Kidney (tissue), 14 donors: ENCODE data around the gene CACNB4. TPM values are rescaled to one million over a fixed set of nuclear protein-coding genes. Genes with fewer than 3 reads are reported as not detected.

Source experiments
- DNase-seq, 5 donors: peaks; one replicate each; pipeline ENCODE4 v3.0.0-alpha.2; 2013 to 2020
- FAIRE-seq: peaks from 2 replicates; lab custom pipeline; 2012; peaks lifted over from hg19 to GRCh38; lab: Jason Lieb, UNC
- H3K27ac ChIP-seq, 2 donors: one replicate each; pipeline ENCODE4 v1.7.0; 2013; ENCODE audit warnings: low read depth in 2 of 2, low read length in 2 of 2, inconsistent platforms in 1 of 2
- H3K27me3 ChIP-seq: one replicate; pipeline ENCODE4 v1.7.1; 2013; ENCODE audit warnings: low read length, inconsistent platforms; ENCODE audit not compliant: control insufficient read depth, insufficient read depth
- H3K36me3 ChIP-seq, 3 donors: one replicate each; pipeline versions ENCODE4 v1.7.0 to v1.7.1; 2013; ENCODE audit warnings: low read length in 3 of 3, control low read depth in 1 of 3, inconsistent platforms in 1 of 3; ENCODE audit not compliant: insufficient read depth in 3 of 3, control insufficient read depth in 2 of 3
- H3K4me1 ChIP-seq, 3 donors: one replicate each; pipeline versions ENCODE4 v1.7.0 to v1.7.1; 2013; ENCODE audit warnings: low read length in 3 of 3, inconsistent platforms in 1 of 3, low read depth in 1 of 3; ENCODE audit not compliant: control insufficient read depth in 2 of 3, insufficient read depth in 2 of 3
- H3K4me3 ChIP-seq, 3 donors: one replicate each; pipeline versions ENCODE4 v1.7.0 to v1.8.1; 2013; ENCODE audit warnings: low read length in 3 of 3, control low read depth in 1 of 3, inconsistent platforms in 1 of 3
- H3K9ac ChIP-seq, 3 donors: one replicate each; pipeline versions ENCODE4 v1.7.0 to v1.7.1; 2013; ENCODE audit warnings: low read length in 3 of 3, control low read depth in 1 of 3, inconsistent platforms in 1 of 3
- H3K9me3 ChIP-seq, 3 donors: one replicate each; pipeline versions ENCODE4 v1.7.0 to v1.7.1; 2013; ENCODE audit warnings: low read length in 3 of 3, control low read depth in 1 of 3, inconsistent platforms in 1 of 3; ENCODE audit not compliant: control insufficient read depth in 2 of 3, insufficient read depth in 1 of 3
- intact Hi-C: fragments of 100-400 bp; cut with DNase I; formaldehyde crosslinking; loops from one replicate; pipeline ENCODE4 v1.11.1; 2022
- polyA plus RNA-seq: library from polyadenylated mRNA; stranded (reverse); fragments of 350-450 nt; fragmentation: Illumina TruSeq; extraction: RNeasy Lipid Tissue Mini Kit (QIAGEN cat#74804); gene quantifications from one replicate; pipeline ENCODE4 v1.2.3, GENCODE V29; 2014; ENCODE audit warnings: low read depth, low replicate concordance; ENCODE audit not compliant: insufficient read depth
- total RNA-seq: library from RNA; stranded (reverse); fragmentation: NEBNext Ultra II Directional; extraction: Animal tissue kit (Norgen Biotek cat#: 25700); gene quantifications from one replicate; pipeline ENCODE4 v1.2.1, GENCODE V29; 2021
- TF ChIP-seq, protein P1 (sequence below): IDR thresholded peaks from 3 replicates; pipeline ENCODE4 v1.5.1; 2012; ENCODE audit warnings: mild to moderate bottlenecking, moderate library complexity, borderline replicate concordance; ENCODE audit not compliant: insufficient read depth; ENCODE audit errors: extremely low read depth
- donor health status: control.
- donor health status: control.
- donor health status: control.
- donor health status: control.
- donor health status: control.
- donor health status: DM: yes; HTN: yes; CAD: no.
- donor health status: Normal renal cell carcinoma (clear cell type).

CACNB4 gene
- total and polyA plus RNA-seq, 2 donors from 2014 or later, result 1.3 to 2.2 TPM

- Histone ChIP-seq H3K27me3 (no peaks in the 10 kb centered on the region), H3K4me3 (no peak overlapping the region), H3K9ac (no peak overlapping the region), H3K36me3 (no peaks in the 10 kb centered on the region), H3K27ac (no peak overlapping the region), H3K9me3 (no peaks in the 10 kb centered on the region), H3K4me1 (no peaks in the 10 kb centered on the region)
- TF ChIP-seq, protein P1, sequence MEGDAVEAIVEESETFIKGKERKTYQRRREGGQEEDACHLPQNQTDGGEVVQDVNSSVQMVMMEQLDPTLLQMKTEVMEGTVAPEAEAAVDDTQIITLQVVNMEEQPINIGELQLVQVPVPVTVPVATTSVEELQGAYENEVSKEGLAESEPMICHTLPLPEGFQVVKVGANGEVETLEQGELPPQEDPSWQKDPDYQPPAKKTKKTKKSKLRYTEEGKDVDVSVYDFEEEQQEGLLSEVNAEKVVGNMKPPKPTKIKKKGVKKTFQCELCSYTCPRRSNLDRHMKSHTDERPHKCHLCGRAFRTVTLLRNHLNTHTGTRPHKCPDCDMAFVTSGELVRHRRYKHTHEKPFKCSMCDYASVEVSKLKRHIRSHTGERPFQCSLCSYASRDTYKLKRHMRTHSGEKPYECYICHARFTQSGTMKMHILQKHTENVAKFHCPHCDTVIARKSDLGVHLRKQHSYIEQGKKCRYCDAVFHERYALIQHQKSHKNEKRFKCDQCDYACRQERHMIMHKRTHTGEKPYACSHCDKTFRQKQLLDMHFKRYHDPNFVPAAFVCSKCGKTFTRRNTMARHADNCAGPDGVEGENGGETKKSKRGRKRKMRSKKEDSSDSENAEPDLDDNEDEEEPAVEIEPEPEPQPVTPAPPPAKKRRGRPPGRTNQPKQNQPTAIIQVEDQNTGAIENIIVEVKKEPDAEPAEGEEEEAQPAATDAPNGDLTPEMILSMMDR, result no peak
- DNase-seq (no peak), FAIRE-seq (no peak)
- intact Hi-C loops, result no loop called here
Measured at GRCh38 chr2:151843691-151844061, 255.2 kb downstream of the CACNB4 start.

GRCh38 chr2:151842830-151843690 is 255.8 kb downstream of the CACNB4 start:
- no peaks in the 10 kb centered on the region for H3K9me3 ChIP-seq
- H3K27me3 ChIP-seq, result no peaks in the 10 kb centered on the region
- no peak overlapping the region for H3K27ac ChIP-seq
- no peak overlapping the region for H3K4me3 ChIP-seq
- TF ChIP-seq, protein P1, result no peak
- FAIRE-seq (no peak), DNase-seq (peak in 1 of 5 donors; percentile 29)
- no peaks in the 10 kb centered on the region for H3K36me3 ChIP-seq
- H3K4me1 ChIP-seq, result no peaks in the 10 kb centered on the region
- intact Hi-C loops, result no loop called here
- no peak overlapping the region for H3K9ac ChIP-seq

DNA sequence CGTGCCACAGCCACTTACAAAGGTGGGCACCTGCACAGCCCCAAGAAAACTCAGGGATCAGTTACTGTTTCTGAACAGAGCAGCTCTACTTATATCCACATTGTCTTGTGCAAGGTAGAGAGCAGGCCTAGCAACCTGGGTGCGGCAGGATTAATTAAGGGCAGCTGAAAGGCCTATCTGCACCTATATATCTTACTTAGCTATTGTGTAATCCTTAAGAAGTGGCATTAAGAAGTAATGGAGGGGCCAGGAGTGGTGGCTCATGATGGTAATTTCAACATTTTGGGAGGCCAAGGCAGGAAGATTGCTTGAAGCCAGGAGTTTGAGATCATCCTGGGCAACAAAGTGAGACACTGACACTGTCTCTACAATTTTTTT is 257.8 kb downstream of the CACNB4 start:
- no peaks in the 10 kb centered on the region for H3K27me3 ChIP-seq
- H3K4me3 ChIP-seq, result no peak overlapping the region
- H3K27ac ChIP-seq, result no peak overlapping the region
- intact Hi-C loops, result no loop called here
- TF ChIP-seq, protein P1, result no peak
- FAIRE-seq (no peak), DNase-seq (no peak)
- no peaks in the 10 kb centered on the region for H3K36me3 ChIP-seq
- H3K9me3 ChIP-seq, result no peaks in the 10 kb centered on the region
- H3K9ac ChIP-seq, result no peak overlapping the region
- H3K4me1 ChIP-seq, result no peaks in the 10 kb centered on the region
